Nephron progenitor cell (in vitro differentiated cells): ENCODE data around the gene ZNF771.

Experiments
- DNase-seq: peaks from one replicate; pipeline ENCODE4 v3.0.0; 2021
- H3K27ac Mint-ChIP-seq: 2 replicates; pipeline ENCODE4 v1.8.0; 2021; ENCODE audit warnings: mild to moderate bottlenecking, moderate library complexity, mixed read lengths
- H3K27me3 Mint-ChIP-seq: 2 replicates; pipeline ENCODE4 v1.8.0; 2021; ENCODE audit warnings: mild to moderate bottlenecking, low read depth, mixed read lengths; ENCODE audit not compliant: poor library complexity
- H3K36me3 Mint-ChIP-seq: 2 replicates; pipeline ENCODE4 v1.8.0; 2021; ENCODE audit warnings: low read depth, mixed read lengths
- H3K4me1 Mint-ChIP-seq: 2 replicates; pipeline ENCODE4 v1.8.0; 2021; ENCODE audit warnings: mixed read lengths
- H3K4me3 Mint-ChIP-seq: 2 replicates; pipeline ENCODE4 v1.8.0; 2021; ENCODE audit warnings: mild to moderate bottlenecking, moderate library complexity, mixed read lengths
- H3K9me3 Mint-ChIP-seq: 2 replicates; pipeline ENCODE4 v1.8.0; 2021; ENCODE audit warnings: mild to moderate bottlenecking, moderate library complexity, mixed read lengths
- TF ChIP-seq, protein P1 (sequence below): fragments of 200-600 bp; sonication (generic); IDR thresholded peaks from 2 replicates; pipeline ENCODE4 v1.5.0; 2021; ENCODE audit warnings: antibody characterized with exemption

Gene ZNF771

GRCh38 chr16:30361180-30361579 lies 46.2 kb upstream of the ZNF771 start:
- no peaks in the 10 kb centered on the region for H3K27me3 Mint-ChIP-seq
- H3K4me1 Mint-ChIP-seq: peaks cover 44% of the 10 kb centered on the region
- no peak for DNase-seq
- H3K27ac Mint-ChIP-seq: no peak overlapping the region
- H3K4me3 Mint-ChIP-seq: no peak overlapping the region
- H3K36me3 Mint-ChIP-seq: peaks cover 48% of the 10 kb centered on the region
- TF ChIP-seq, protein P1, sequence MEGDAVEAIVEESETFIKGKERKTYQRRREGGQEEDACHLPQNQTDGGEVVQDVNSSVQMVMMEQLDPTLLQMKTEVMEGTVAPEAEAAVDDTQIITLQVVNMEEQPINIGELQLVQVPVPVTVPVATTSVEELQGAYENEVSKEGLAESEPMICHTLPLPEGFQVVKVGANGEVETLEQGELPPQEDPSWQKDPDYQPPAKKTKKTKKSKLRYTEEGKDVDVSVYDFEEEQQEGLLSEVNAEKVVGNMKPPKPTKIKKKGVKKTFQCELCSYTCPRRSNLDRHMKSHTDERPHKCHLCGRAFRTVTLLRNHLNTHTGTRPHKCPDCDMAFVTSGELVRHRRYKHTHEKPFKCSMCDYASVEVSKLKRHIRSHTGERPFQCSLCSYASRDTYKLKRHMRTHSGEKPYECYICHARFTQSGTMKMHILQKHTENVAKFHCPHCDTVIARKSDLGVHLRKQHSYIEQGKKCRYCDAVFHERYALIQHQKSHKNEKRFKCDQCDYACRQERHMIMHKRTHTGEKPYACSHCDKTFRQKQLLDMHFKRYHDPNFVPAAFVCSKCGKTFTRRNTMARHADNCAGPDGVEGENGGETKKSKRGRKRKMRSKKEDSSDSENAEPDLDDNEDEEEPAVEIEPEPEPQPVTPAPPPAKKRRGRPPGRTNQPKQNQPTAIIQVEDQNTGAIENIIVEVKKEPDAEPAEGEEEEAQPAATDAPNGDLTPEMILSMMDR: no peak
- H3K9me3 Mint-ChIP-seq: no peaks in the 10 kb centered on the region

- peaks cover 55% of the 10 kb centered on the region for H3K4me1 Mint-ChIP-seq
- H3K9me3 Mint-ChIP-seq: no peaks in the 10 kb centered on the region
- peaks cover 49% of the 10 kb centered on the region for H3K36me3 Mint-ChIP-seq
- TF ChIP-seq, protein P1: no peak
- no peak for DNase-seq
- no peak overlapping the region for H3K4me3 Mint-ChIP-seq
- H3K27ac Mint-ChIP-seq: peak overlapping the region; percentile 16
- H3K27me3 Mint-ChIP-seq: no peaks in the 10 kb centered on the region
These were observed 42.2 kb upstream of the ZNF771 start for GRCh38 chr16:30365200-30365599.

- peaks cover 4% of the 10 kb centered on the region for H3K27me3 Mint-ChIP-seq
- peak overlapping the region; percentile 83 for H3K4me3 Mint-ChIP-seq
- peak overlapping the region; percentile 32 for H3K27ac Mint-ChIP-seq
- peaks cover 43% of the 10 kb centered on the region for H3K36me3 Mint-ChIP-seq
- TF ChIP-seq, protein P1: no peak
- no peak for DNase-seq
- peaks cover 48% of the 10 kb centered on the region for H3K4me1 Mint-ChIP-seq
- H3K9me3 Mint-ChIP-seq: no peaks in the 10 kb centered on the region
These were observed 40.9 kb upstream of the ZNF771 start for GRCh38 chr16:30366511-30366910.

GRCh38 chr16:30367349-30368009 lies 39.9 kb upstream of the ZNF771 start:
- peak overlapping the region; percentile 46 for H3K27ac Mint-ChIP-seq
- H3K27me3 Mint-ChIP-seq: peaks cover 4% of the 10 kb centered on the region
- H3K9me3 Mint-ChIP-seq: no peaks in the 10 kb centered on the region
- H3K4me3 Mint-ChIP-seq: peak overlapping the region; percentile 83
- TF ChIP-seq, protein P1: no peak
- peaks cover 58% of the 10 kb centered on the region for H3K4me1 Mint-ChIP-seq
- H3K36me3 Mint-ChIP-seq: peaks cover 39% of the 10 kb centered on the region
- DNase-seq: no peak

GRCh38 chr16:30368122-30368791 lies 39.1 kb upstream of the ZNF771 start:
- TF ChIP-seq, protein P1: no peak
- peaks cover 31% of the 10 kb centered on the region for H3K36me3 Mint-ChIP-seq
- DNase-seq: no peak
- no peak overlapping the region for H3K27ac Mint-ChIP-seq
- no peaks in the 10 kb centered on the region for H3K9me3 Mint-ChIP-seq
- peak overlapping the region; percentile 83 for H3K4me3 Mint-ChIP-seq
- H3K27me3 Mint-ChIP-seq: peaks cover 4% of the 10 kb centered on the region
- H3K4me1 Mint-ChIP-seq: peaks cover 61% of the 10 kb centered on the region

DNA sequence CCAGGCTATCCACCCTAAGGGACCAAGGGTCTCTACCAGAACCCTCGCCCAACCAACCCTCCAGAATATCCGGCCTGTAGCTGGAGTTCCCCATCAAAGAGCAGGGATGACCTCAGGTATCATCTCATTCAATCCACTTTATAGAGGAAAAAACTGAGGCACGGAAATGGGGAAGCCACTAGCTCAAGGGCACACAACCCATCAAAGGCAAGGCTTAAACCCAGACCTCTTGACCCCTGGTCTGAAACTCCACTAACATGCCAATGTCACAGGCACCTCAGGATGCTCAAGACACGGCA lies 38.7 kb upstream of the ZNF771 start:
- TF ChIP-seq, protein P1: no peak
- H3K4me3 Mint-ChIP-seq: peak overlapping the region; percentile 83
- H3K4me1 Mint-ChIP-seq: peaks cover 60% of the 10 kb centered on the region
- no peak for DNase-seq
- no peaks in the 10 kb centered on the region for H3K9me3 Mint-ChIP-seq
- peaks cover 4% of the 10 kb centered on the region for H3K27me3 Mint-ChIP-seq
- H3K36me3 Mint-ChIP-seq: peaks cover 26% of the 10 kb centered on the region
- no peak overlapping the region for H3K27ac Mint-ChIP-seq
